SU-DHL-6 (cell line): Measurements from ENCODE around the gene ACSS2.

Experiments used
- H2AFZ ChIP-seq: fragments of 200-600 bp; sonication (generic); 2 replicates; pipeline ENCODE4 v1.6.1; 2014; ENCODE audit warnings: low read depth, mild to moderate bottlenecking, moderate library complexity, mixed read lengths, antibody characterized with exemption, low read length; ENCODE audit not compliant: severe bottlenecking
- H3F3A ChIP-seq: fragments of 200-600 bp; shearing (Covaris generic); 2 replicates; pipeline ENCODE4 v1.6.0; 2016; ENCODE audit warnings: antibody characterized with exemption, mild to moderate bottlenecking; ENCODE audit not compliant: insufficient read depth
- H3K27ac ChIP-seq: fragments of 200-600 bp; sonication (generic); 2 replicates; pipeline ENCODE4 v1.5.1; 2016; ENCODE audit warnings: low read depth, mild to moderate bottlenecking, low read length, moderate library complexity, mixed read lengths
- H3K27me3 ChIP-seq: fragments of 200-600 bp; sonication (generic), shearing (Covaris generic); 2 replicates; pipeline ENCODE4 v1.6.0; 2014; ENCODE audit warnings: mild to moderate bottlenecking, low read length
- H3K36me3 ChIP-seq: fragments of 200-600 bp; sonication (generic); 2 replicates; pipeline ENCODE4 v1.6.1; 2014; ENCODE audit warnings: mild to moderate bottlenecking, low read length, mixed read lengths
- H3K4me2 ChIP-seq: fragments of 300-600, 200-600 bp; shearing (Covaris generic), sonication (generic); 2 replicates; pipeline ENCODE4 v1.6.0; 2014; ENCODE audit warnings: low read length, low read depth, mild to moderate bottlenecking; ENCODE audit not compliant: poor library complexity, severe bottlenecking
- H3K4me3 ChIP-seq: fragments of 200-600 bp; sonication (generic); 2 replicates; pipeline ENCODE4 v1.5.1; 2014; ENCODE audit warnings: antibody characterized with exemption, low read length, mild to moderate bottlenecking, mixed read lengths; ENCODE audit not compliant: insufficient read depth, poor library complexity, severe bottlenecking
- H3K79me2 ChIP-seq: fragments of 200-600 bp; sonication (generic); 2 replicates; pipeline ENCODE4 v1.6.1; 2014; ENCODE audit warnings: mild to moderate bottlenecking, low read length, moderate library complexity; ENCODE audit not compliant: insufficient read depth
- H3K9ac ChIP-seq: fragments of 200-600 bp; sonication (generic); 2 replicates; pipeline ENCODE4 v1.7.0; 2014; ENCODE audit warnings: mild to moderate bottlenecking, low read length
- H3K9me2 ChIP-seq: fragments of 200-600 bp; sonication (generic); replicated peaks from 2 replicates; pipeline ENCODE4 v1.6.1; 2014; ENCODE audit warnings: low read length; ENCODE audit not compliant: insufficient read depth
- H3K9me3 ChIP-seq: fragments of 200-600 bp; sonication (generic); 2 replicates; pipeline ENCODE4 v1.6.1; 2014; ENCODE audit warnings: low read length, mixed read lengths; ENCODE audit not compliant: insufficient read depth
- H4K20me1 ChIP-seq: fragments of 200-600 bp; sonication (generic); 2 replicates; pipeline ENCODE4 v1.6.1; 2014; ENCODE audit warnings: low read depth, mild to moderate bottlenecking, antibody characterized with exemption, low read length, moderate library complexity, mixed read lengths
- CTCF ChIP-seq: fragments of 200-600 bp; sonication (generic); IDR thresholded peaks from one replicate; pipeline ENCODE4 v1.5.1; 2017; ENCODE audit warnings: antibody characterized with exemption, mild to moderate bottlenecking, low read length, moderate library complexity; ENCODE audit not compliant: insufficient read depth, poor library complexity, severe bottlenecking
- EZH2phosphoT487 ChIP-seq: fragments of 200-600 bp; sonication (generic), shearing (Covaris generic); conservative IDR thresholded peaks from 2 replicates; pipeline ENCODE4 v1.6.1; 2018; ENCODE audit warnings: mild to moderate bottlenecking, antibody characterized with exemption, low read length, moderate library complexity, mixed read lengths

The ACSS2 gene

GRCh38 chr20:34965051-34965450 lies 88.6 kb downstream of the ACSS2 start:
- no peaks in the 10 kb centered on the region for H3F3A ChIP-seq
- H3K9ac ChIP-seq = no peak overlapping the region
- no peak overlapping the region for H2AFZ ChIP-seq
- H3K9me3 ChIP-seq = no peaks in the 10 kb centered on the region
- H3K4me2 ChIP-seq = no peak overlapping the region
- H4K20me1 ChIP-seq = no peaks in the 10 kb centered on the region
- H3K79me2 ChIP-seq = no peaks in the 10 kb centered on the region
- no peak overlapping the region for H3K4me3 ChIP-seq
- no peaks in the 10 kb centered on the region for H3K36me3 ChIP-seq
- no peak overlapping the region for H3K27ac ChIP-seq
- no peaks in the 10 kb centered on the region for H3K27me3 ChIP-seq
- no peaks in the 10 kb centered on the region for H3K9me2 ChIP-seq
- TF ChIP-seq CTCF (no peak), EZH2phosphoT487 (no peak)

GRCh38 chr20:34967421-34967820 lies 91.0 kb downstream of the ACSS2 start:
- H3K27ac ChIP-seq = no peak overlapping the region
- no peak overlapping the region for H2AFZ ChIP-seq
- no peaks in the 10 kb centered on the region for H3K9me2 ChIP-seq
- no peak overlapping the region for H3K9ac ChIP-seq
- no peaks in the 10 kb centered on the region for H3F3A ChIP-seq
- no peaks in the 10 kb centered on the region for H3K9me3 ChIP-seq
- TF ChIP-seq CTCF (no peak), EZH2phosphoT487 (no peak)
- H3K27me3 ChIP-seq = no peaks in the 10 kb centered on the region
- no peak overlapping the region for H3K4me2 ChIP-seq
- no peaks in the 10 kb centered on the region for H3K36me3 ChIP-seq
- no peaks in the 10 kb centered on the region for H4K20me1 ChIP-seq
- no peaks in the 10 kb centered on the region for H3K79me2 ChIP-seq
- H3K4me3 ChIP-seq = no peak overlapping the region

GRCh38 chr20:34968042-34968775 lies 91.8 kb downstream of the ACSS2 start:
- H2AFZ ChIP-seq = no peak overlapping the region
- H3K9me3 ChIP-seq = no peaks in the 10 kb centered on the region
- no peaks in the 10 kb centered on the region for H3K79me2 ChIP-seq
- no peak overlapping the region for H3K27ac ChIP-seq
- TF ChIP-seq EZH2phosphoT487 (no peak), CTCF (no peak)
- H3K27me3 ChIP-seq = no peaks in the 10 kb centered on the region
- H3K4me2 ChIP-seq = no peak overlapping the region
- no peak overlapping the region for H3K4me3 ChIP-seq
- no peaks in the 10 kb centered on the region for H4K20me1 ChIP-seq
- no peaks in the 10 kb centered on the region for H3F3A ChIP-seq
- H3K36me3 ChIP-seq = no peaks in the 10 kb centered on the region
- H3K9me2 ChIP-seq = no peaks in the 10 kb centered on the region
- no peak overlapping the region for H3K9ac ChIP-seq
